ENCODE measurements around the gene ARL16. TPM values are rescaled to one million over a fixed set of nuclear protein-coding genes. Genes with fewer than 3 reads are reported as not detected.
"Not testable (repeated sequence)": the region's sequence is repeated elsewhere in the genome, so short reads cannot be mapped to it uniquely, and the experiment has no call there.

The ARL16 gene
- total RNA-seq, 1 donor from 2014 or later = 53.7 TPM

GRCh38 chr17:81675515-81676221, 7.9 kb downstream of the ARL16 start:
- not testable (repeated sequence) for H3K9me3 Mint-ChIP-seq; H3K4me1 Mint-ChIP-seq; H3K36me3 Mint-ChIP-seq (ENCODE audit: low read depth); H3K27ac Mint-ChIP-seq (ENCODE audit: unreplicated experiment); H3K27me3 Mint-ChIP-seq (ENCODE audit: low read depth)
- peak; percentile 68 for TF ChIP-seq CTCF (conservative IDR thresholded peaks at IDR 0.05)
- peak overlapping the region; percentile 77 for H3K4me3 Mint-ChIP-seq
- DNase-seq (ENCODE audit: low read depth, low spot score) = peak; percentile 21

- H3K27ac Mint-ChIP-seq (ENCODE audit: unreplicated experiment) = no peak overlapping the region
- H3K27me3 Mint-ChIP-seq (ENCODE audit: low read depth) = no peaks in the 10 kb centered on the region
- peaks cover 5% of the 10 kb centered on the region for H3K36me3 Mint-ChIP-seq (ENCODE audit: low read depth)
- H3K9me3 Mint-ChIP-seq = no peaks in the 10 kb centered on the region
- no peak for DNase-seq (ENCODE audit: low read depth, low spot score)
- TF ChIP-seq CTCF (conservative IDR thresholded peaks at IDR 0.05) = no peak
- H3K4me3 Mint-ChIP-seq = no peak overlapping the region
- H3K4me1 Mint-ChIP-seq = peaks cover 10% of the 10 kb centered on the region
Observed at GRCh38 chr17:81673561-81674258, 9.9 kb downstream of the ARL16 start.

GRCh38 chr17:81672954-81673353, 10.6 kb downstream of the ARL16 start:
- Mint-ChIP-seq H3K27ac (ENCODE audit: unreplicated experiment) (no peak overlapping the region), H3K27me3 (ENCODE audit: low read depth) (no peaks in the 10 kb centered on the region), H3K9me3 (no peaks in the 10 kb centered on the region), H3K36me3 (ENCODE audit: low read depth) (peaks cover 5% of the 10 kb centered on the region), H3K4me1 (peaks cover 16% of the 10 kb centered on the region), H3K4me3 (no peak overlapping the region)
- no peak for DNase-seq (ENCODE audit: low read depth, low spot score)
- no peak for TF ChIP-seq CTCF (conservative IDR thresholded peaks at IDR 0.05)

GRCh38 chr17:81672504-81672903, 11.1 kb downstream of the ARL16 start:
- Mint-ChIP-seq H3K4me1 (peaks cover 20% of the 10 kb centered on the region), H3K9me3 (no peaks in the 10 kb centered on the region), H3K36me3 (ENCODE audit: low read depth) (peaks cover 5% of the 10 kb centered on the region), H3K27ac (ENCODE audit: unreplicated experiment) (no peak overlapping the region), H3K27me3 (ENCODE audit: low read depth) (no peaks in the 10 kb centered on the region), H3K4me3 (no peak overlapping the region)
- no peak for DNase-seq (ENCODE audit: low read depth, low spot score)
- no peak for TF ChIP-seq CTCF (conservative IDR thresholded peaks at IDR 0.05)

GRCh38 chr17:81667754-81668153, 15.8 kb downstream of the ARL16 start:
- no peaks in the 10 kb centered on the region for H3K27me3 Mint-ChIP-seq (ENCODE audit: low read depth)
- peak overlapping the region; percentile 90 for H3K4me3 Mint-ChIP-seq
- H3K36me3 Mint-ChIP-seq (ENCODE audit: low read depth) = no peaks in the 10 kb centered on the region
- no peak for DNase-seq (ENCODE audit: low read depth, low spot score)
- TF ChIP-seq CTCF (conservative IDR thresholded peaks at IDR 0.05) = no peak
- H3K9me3 Mint-ChIP-seq = no peaks in the 10 kb centered on the region
- H3K4me1 Mint-ChIP-seq = peaks cover 28% of the 10 kb centered on the region
- H3K27ac Mint-ChIP-seq (ENCODE audit: unreplicated experiment) = peak overlapping the region; percentile 81

Measured in neural crest cell (in vitro differentiated cells).